Stimulated activated CD4-positive, alpha-beta T cell treated with anti-CD3 and anti-CD28 coated beads, TNF-alpha, amount 100 ng/mL, for 1 hour (primary cell): Measurements from ENCODE around the gene TMEM109.

Source experiments
- DNase-seq, 3 donors: peaks; one replicate each; pipeline ENCODE4 v3.0.0-alpha.2; 2020; ENCODE audit warnings: low read depth in 3 of 3, low spot score in 1 of 3

The TMEM109 gene

DNA sequence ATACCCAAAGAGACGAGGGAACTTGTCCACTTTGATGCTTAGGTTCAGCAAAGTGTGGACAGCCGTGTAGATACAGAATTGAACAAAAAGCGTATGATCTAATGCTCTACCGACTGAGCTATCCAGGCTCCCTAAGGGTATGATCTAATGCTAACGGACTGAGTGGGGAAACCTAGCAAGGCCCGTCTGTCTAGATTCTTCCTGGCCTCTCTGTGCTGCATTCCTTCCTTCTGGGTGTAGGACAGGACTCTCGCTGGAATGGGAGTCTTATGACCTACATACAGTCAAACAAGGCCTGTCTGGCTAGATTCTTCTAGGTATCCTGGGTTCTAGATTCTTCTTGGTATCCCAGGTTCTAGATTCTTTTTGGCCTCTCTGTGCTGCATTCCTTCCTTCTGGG, 46.4 kb downstream of the TMEM109 start:
- DNase-seq: no peak

DNA sequence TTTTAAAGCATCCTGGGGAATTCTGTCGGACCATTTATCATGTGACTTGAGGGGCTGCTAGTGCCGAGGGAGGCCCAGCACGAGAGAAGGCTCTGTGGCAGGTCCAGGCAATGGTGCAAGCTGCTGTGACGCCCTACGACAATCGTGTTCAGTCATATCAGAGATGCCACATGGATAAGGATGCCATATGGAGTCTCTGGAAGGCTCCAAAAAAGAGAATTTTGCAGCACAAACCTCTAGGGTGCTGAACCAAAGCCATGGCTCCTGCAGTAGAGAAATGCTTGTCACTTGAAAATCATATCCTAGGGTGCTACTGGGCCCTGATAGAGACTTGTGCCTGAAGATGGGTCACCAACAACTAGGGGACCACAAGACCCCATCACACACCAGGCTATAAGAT, 50.8 kb downstream of the TMEM109 start:
- DNase-seq: no peak

DNA sequence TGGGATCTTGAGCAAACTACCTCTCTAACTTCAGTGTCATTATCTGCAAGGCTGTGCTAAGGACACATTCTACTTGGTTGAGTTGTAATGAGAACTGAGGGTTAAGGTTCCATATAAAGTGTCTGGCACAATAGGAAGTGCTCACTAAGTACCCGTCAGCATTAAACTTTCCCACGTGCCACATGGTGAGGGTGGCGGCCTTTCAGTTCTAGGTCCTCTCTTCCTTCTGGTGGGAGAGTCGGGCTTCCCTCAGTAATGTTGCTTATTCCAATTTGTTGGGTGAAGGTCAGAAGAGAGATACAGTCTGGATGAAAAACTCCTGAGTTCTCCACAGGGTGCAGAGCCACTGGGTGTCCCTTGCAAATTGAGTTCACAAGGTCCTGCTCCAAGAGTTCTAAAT, 52.9 kb downstream of the TMEM109 start:
- DNase-seq: no peak

DNA sequence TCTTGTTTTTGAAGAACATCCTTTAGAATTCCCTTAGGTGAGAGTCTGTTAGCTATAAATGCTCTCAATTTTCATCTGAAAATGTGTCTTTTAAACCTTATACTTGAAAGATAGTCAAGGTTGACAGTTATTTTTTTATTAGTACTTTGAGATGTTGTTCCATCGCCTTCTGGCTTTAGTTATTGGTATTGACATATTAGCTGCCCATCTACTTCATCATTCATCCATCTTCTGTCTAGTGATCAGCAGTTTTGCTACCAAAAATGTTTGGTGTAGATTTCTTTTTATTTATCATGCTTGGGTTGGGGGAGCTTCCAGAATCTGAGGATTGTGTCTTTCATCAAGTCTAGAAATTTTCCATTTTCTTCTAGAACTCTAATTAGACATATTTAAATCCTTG, 54.3 kb downstream of the TMEM109 start:
- no peak for DNase-seq

DNA sequence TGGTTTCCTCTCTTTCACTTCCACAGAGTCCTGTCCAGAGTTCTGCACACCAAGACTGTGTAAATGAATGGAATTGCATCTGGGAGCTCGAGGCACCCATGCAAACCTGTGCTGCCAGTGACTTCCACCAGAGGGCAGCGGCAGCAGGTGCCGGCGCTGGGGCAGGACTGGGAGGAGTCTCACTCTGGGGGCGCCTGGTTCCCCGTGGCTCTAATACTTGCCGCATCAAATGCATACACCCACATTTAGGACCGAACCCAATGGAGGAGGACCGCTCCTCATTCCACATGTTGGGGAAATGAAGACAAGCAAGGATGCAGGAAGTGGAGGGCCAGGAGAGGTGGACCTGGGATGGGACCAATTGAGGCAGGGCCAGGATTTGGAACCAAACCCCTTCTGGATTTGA, 56.4 kb downstream of the TMEM109 start:
- DNase-seq: peak; percentile 56 to 75 (median 63)

DNA sequence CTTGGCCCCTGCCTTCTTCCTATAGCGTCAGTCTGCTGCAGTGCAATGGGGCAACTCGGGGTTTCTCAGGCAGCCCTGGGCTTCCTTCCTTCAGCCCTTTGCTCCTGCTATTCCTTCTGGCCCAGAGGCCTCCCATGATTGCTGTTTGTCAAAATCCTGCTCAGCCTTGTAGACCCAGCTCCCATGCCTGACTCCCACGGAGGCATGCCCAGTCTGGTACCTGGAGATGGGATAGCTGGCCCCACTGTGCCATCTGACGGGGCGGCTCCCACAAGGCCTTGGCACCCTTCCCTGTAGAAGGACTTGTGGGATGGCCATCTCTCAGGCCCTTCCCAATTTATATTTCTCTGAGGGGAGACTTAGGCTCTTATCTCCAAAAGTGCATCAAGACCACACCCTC, 56.9 kb downstream of the TMEM109 start:
- no peak for DNase-seq

DNA sequence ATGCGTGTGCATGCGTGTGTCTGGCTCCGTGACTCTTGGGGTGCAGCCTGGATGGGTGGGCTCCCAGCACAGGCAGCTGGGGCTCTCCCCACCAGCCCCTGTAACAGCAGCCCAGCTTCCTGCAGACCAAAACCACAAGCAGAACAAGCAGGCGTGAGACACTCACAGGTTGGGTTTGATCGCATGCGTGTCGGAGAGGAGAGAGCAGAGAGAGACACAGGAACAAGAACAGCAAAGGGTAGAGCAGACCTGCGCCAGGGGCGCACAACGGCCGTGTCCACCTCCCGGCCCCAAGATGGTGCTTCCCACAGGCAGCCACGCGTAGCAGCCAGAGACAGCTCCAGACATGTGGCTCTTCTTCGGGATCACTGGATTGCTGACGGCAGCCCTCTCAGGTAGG, 57.6 kb downstream of the TMEM109 start, which contains the start of gene CD6:
Gene CD6 (plus strand): TSS at position 161 of the 400 bp plus-strand sequence. CDS start 186 bp downstream, at position 347.
- DNase-seq: peak in 2 of 3 donors; percentile 47 to 48

DNA sequence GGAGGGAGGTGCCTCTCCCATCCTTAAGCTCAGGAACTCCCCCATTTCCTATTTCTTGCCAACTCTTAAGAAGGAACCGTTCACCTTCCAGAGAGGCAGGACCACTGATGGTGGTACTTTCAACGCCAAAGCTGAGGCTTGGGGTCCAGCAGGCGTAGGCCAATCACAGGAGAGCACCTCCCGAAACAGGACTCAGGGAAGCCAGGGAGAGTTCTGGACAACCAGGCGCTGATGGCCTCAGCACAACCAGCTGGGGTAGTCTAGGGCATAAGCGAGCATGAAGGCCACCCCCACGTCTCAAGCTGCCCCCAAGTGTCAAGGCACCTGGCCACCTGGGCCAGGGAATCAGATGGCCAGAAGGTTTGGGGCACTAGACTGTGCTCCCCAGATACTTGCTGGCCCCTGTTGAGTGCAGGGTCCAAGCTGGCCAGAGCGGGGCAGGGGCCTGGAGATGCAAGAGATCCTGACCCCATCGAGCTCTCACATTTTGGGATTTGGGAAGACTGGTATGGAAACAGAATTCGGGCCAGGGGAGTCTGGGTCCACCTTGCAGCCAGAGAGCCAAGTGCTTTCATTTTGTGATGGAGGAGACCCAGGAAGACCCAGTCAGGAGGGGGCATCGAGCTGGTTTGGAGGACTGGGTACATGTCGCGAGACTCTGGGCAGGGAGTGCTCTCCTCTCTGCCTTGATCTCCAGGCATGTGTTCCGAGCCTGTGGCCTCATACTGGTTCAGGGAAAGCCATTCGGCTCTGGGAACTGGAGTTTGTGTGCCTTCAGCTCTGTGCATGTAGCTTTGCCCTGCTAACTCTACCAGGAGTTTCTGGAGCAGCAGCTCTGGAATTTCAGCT, 58.4 kb downstream of the TMEM109 start:
- DNase-seq: no peak
